HCT116 (cell line): ENCODE data around the gene RSPH9. TPM values are rescaled to one million over a fixed set of nuclear protein-coding genes. Genes with fewer than 3 reads are reported as not detected.

Experiments
- ATAC-seq: fragments of 200-7000 bp; cut with Tn5 transposase; 2 replicates; pipeline ENCODE4 v1.9.1; 2020; ENCODE audit warnings: mild to moderate bottlenecking, moderate library complexity
- BruUV-seq: library from RNA; stranded (reverse); fragments of 400-500 nt; replicated peaks from 2 replicates; lab custom pipeline; 2021; lab: Mats Ljungman, UMichigan
- CTCF ChIA-PET: fragments of 300-600 bp; sonication (Branson Sonifier 250); formaldehyde crosslinking; loops from one replicate; lab custom pipeline; 2021; ENCODE audit warnings: antibody characterized with exemption; lab: Charles Lee
- POLR2A ChIA-PET: fragments of 300-600, 350-600 bp; sonication (Branson Sonifier 250); formaldehyde crosslinking; loops from one replicate; lab custom pipeline; 2021; ENCODE audit warnings: antibody characterized with exemption; lab: Charles Lee
- RAD21 ChIA-PET, 2 experiments: fragments of 300-600 bp; sonication (Branson Sonifier 250); formaldehyde crosslinking; loops; one replicate each; lab custom pipeline; 2023; ENCODE audit warnings: low total read pairs in 2 of 2; ENCODE audit not compliant: uncharacterized antibody in 2 of 2, unreplicated experiment in 2 of 2, low non-redundant PET in 1 of 2; lab: Charles Lee
- DNase-seq: peaks from one replicate; pipeline ENCODE4 v3.0.0-alpha.2; 2010; ENCODE audit warnings: low read depth, low spot score
- H2AFZ ChIP-seq: fragments of 200-600 bp; shearing (Covaris generic), sonication (generic); 2 replicates; pipeline ENCODE4 v1.6.1; 2017; ENCODE audit warnings: low read depth, mixed run types, mixed read lengths, antibody characterized with exemption, low read length; ENCODE audit not compliant: poor library complexity, severe bottlenecking
- H3K27ac ChIP-seq: 2 replicates; pipeline ENCODE4 v1.5.1; 2012; ENCODE audit warnings: low read depth, low read length
- H3K27me3 ChIP-seq: fragments of 200-600 bp; sonication (generic); 2 replicates; pipeline ENCODE4 v1.6.1; 2016; ENCODE audit warnings: mixed run types, low read length, mixed read lengths; ENCODE audit not compliant: insufficient read depth
- H3K36me3 ChIP-seq, 2 experiments: fragments of 200-500 bp in 1 of 2; fragments of 200-600 bp in 1 of 2; sonication (Bioruptor generic) in 1 of 2; sonication (generic) in 1 of 2; 2 replicates each; pipeline versions ENCODE4 v1.5.1 to v1.6.1; 2014 to 2016; ENCODE audit warnings: low read length in 2 of 2, inconsistent platforms in 1 of 2, mixed read lengths in 1 of 2, mixed run types in 1 of 2; ENCODE audit not compliant: insufficient read depth in 2 of 2, control insufficient read depth in 1 of 2
- H3K4me1 ChIP-seq, 2 experiments: fragments of 200-600 bp in 1 of 2; sonication (generic) in 1 of 2; 2 replicates each; pipeline versions ENCODE4 v1.5.1 to v1.6.1; 2012 to 2017; ENCODE audit warnings: low read length in 2 of 2, inconsistent platforms in 1 of 2, mild to moderate bottlenecking in 1 of 2, mixed read lengths in 1 of 2, mixed run types in 1 of 2, moderate library complexity in 1 of 2; ENCODE audit not compliant: insufficient read depth in 2 of 2, control insufficient read depth in 1 of 2
- H3K4me2 ChIP-seq: fragments of 200-600 bp; sonication (generic); 2 replicates; pipeline ENCODE4 v1.6.1; 2017; ENCODE audit warnings: mixed run types, low read length, mixed read lengths
- H3K4me3 ChIP-seq, 2 experiments: fragments of 200-600 bp in 1 of 2; sonication (generic) in 1 of 2; replicated peaks in 1 of 2; 2 replicates each; pipeline ENCODE4 v1.5.1; 2011 to 2016; ENCODE audit warnings: low read length in 2 of 2, control low read depth in 1 of 2, low read depth in 1 of 2, mild to moderate bottlenecking in 1 of 2, mixed read lengths in 1 of 2, mixed run types in 1 of 2
- H3K79me2 ChIP-seq: fragments of 200-600 bp; sonication (generic); 2 replicates; pipeline ENCODE4 v1.6.1; 2017; ENCODE audit warnings: mild to moderate bottlenecking, mixed run types, low read length, moderate library complexity, mixed read lengths; ENCODE audit not compliant: insufficient read depth
- H3K9ac ChIP-seq: fragments of 200-600 bp; sonication (generic); 2 replicates; pipeline ENCODE4 v1.6.1; 2016; ENCODE audit warnings: low read length, mixed read lengths
- H3K9me2 ChIP-seq: fragments of 200-600 bp; sonication (generic), shearing (Covaris generic); 2 replicates; pipeline ENCODE4 v1.6.1; 2017; ENCODE audit warnings: mixed run types, mild to moderate bottlenecking, moderate library complexity; ENCODE audit not compliant: insufficient read depth
- H3K9me3 ChIP-seq, 2 experiments: fragments of 200-500 bp in 1 of 2; fragments of 200-600 bp in 1 of 2; sonication (Bioruptor generic) in 1 of 2; sonication (generic) in 1 of 2; 2 replicates each; pipeline ENCODE4 v1.6.1; 2014 to 2017; ENCODE audit warnings: low read length in 2 of 2, mixed read lengths in 2 of 2, inconsistent platforms in 1 of 2, low read depth in 1 of 2, mild to moderate bottlenecking in 1 of 2, mixed run types in 1 of 2, moderate library complexity in 1 of 2; ENCODE audit not compliant: control insufficient read depth in 1 of 2, insufficient read depth in 1 of 2
- H4K20me1 ChIP-seq: fragments of 200-600 bp; sonication (generic), shearing (Covaris generic); 2 replicates; pipeline ENCODE4 v1.6.1; 2017; ENCODE audit warnings: mixed run types, mild to moderate bottlenecking, moderate library complexity; ENCODE audit not compliant: insufficient read depth
- CBX3 ChIP-seq: IDR thresholded peaks from 2 replicates; pipeline ENCODE4 v1.6.1; 2012; ENCODE audit warnings: low read depth
- CEBPB ChIP-seq: IDR thresholded peaks from 2 replicates; pipeline ENCODE4 v1.6.1; 2012; ENCODE audit warnings: low read depth
- EGR1 ChIP-seq: IDR thresholded peaks from 2 replicates; pipeline ENCODE4 v1.6.1; 2012; ENCODE audit warnings: low read depth
- EZH2 ChIP-seq: fragments of 200-600 bp; sonication (generic); IDR thresholded peaks from 2 replicates; pipeline ENCODE4 v1.6.1; 2017; ENCODE audit warnings: antibody characterized with exemption, mixed run types
- EZH2phosphoT487 ChIP-seq: fragments of 200-600 bp; IDR thresholded peaks from 2 replicates; pipeline ENCODE4 v1.6.1; 2018; ENCODE audit warnings: antibody characterized with exemption, borderline replicate concordance
- JUND ChIP-seq: IDR thresholded peaks from 2 replicates; pipeline ENCODE4 v1.6.1; 2012
- MAX ChIP-seq: IDR thresholded peaks from 2 replicates; pipeline ENCODE4 v1.6.1; 2012
- POLR2A ChIP-seq: IDR thresholded peaks from 2 replicates; pipeline ENCODE4 v1.7.0; 2011; ENCODE audit warnings: borderline replicate concordance; ENCODE audit not compliant: insufficient read depth, insufficient read length; ENCODE audit errors: extremely low read depth
- POLR2AphosphoS5 ChIP-seq: IDR thresholded peaks from 2 replicates; pipeline ENCODE4 v1.6.1; 2011; ENCODE audit warnings: mild to moderate bottlenecking, low read depth, low read length, moderate library complexity
- SIN3A ChIP-seq: IDR thresholded peaks from 2 replicates; pipeline ENCODE4 v1.6.1; 2012; ENCODE audit warnings: low read depth
- TCF7L2 ChIP-seq: IDR thresholded peaks from 2 replicates; pipeline ENCODE4 v1.7.0; 2011; ENCODE audit warnings: borderline replicate concordance, inconsistent platforms; ENCODE audit not compliant: insufficient read depth, insufficient read length; ENCODE audit errors: extremely low read depth
- ZBTB33 ChIP-seq: IDR thresholded peaks from 2 replicates; pipeline ENCODE4 v1.6.1; 2011; ENCODE audit warnings: mild to moderate bottlenecking, low read length, moderate library complexity; ENCODE audit not compliant: insufficient replicate concordance; ENCODE audit errors: extremely low read depth
- ZFX ChIP-seq: fragments of 450-650 bp; IDR thresholded peaks from 2 replicates; pipeline ENCODE4 v1.6.1; 2017
- ZNF274 ChIP-seq: fragments of 200-500 bp; sonication (Bioruptor generic); IDR thresholded peaks from 2 replicates; pipeline ENCODE4 v1.6.1; 2014; ENCODE audit warnings: mild to moderate bottlenecking, low read depth, low read length, inconsistent platforms
- intact Hi-C: fragments of 100-400 bp; cut with micrococcal nuclease; formaldehyde crosslinking; loops from 2 replicates; pipeline ENCODE4 v1.10.0; 2022
- total RNA-seq: library from RNA; stranded (reverse); gene quantifications from one replicate; pipeline ENCODE4 v1.2.1, GENCODE V29; 2021; ENCODE audit not compliant: unreplicated experiment
- TF ChIP-seq, protein P1 (sequence below), 3 experiments: fragments of 200-600 bp in 1 of 3; sonication (generic) in 1 of 3; IDR thresholded peaks in 2 of 3; conservative IDR thresholded peaks in 1 of 3; 2 replicates each; pipeline ENCODE4 v1.5.1; 2012 to 2017; ENCODE audit warnings: low read depth in 2 of 3, low read length in 2 of 3, antibody characterized with exemption in 1 of 3, borderline replicate concordance in 1 of 3, control low read depth in 1 of 3, mild to moderate bottlenecking in 1 of 3, mixed read lengths in 1 of 3, mixed run types in 1 of 3, moderate library complexity in 1 of 3; ENCODE audit not compliant: insufficient read depth in 1 of 3

Gene RSPH9
- total RNA-seq, 1 experiment from 2014 or later = not detected

GRCh38 chr6:43679057-43679456 is 34.2 kb downstream of the RSPH9 start:
- TF ChIP-seq EZH2 = no peak
- TF ChIP-seq MAX = no peak
- TF ChIP-seq SIN3A = no peak
- no peak for TF ChIP-seq TCF7L2
- TF ChIP-seq POLR2AphosphoS5 = no peak
- no peak for TF ChIP-seq ZBTB33
- TF ChIP-seq POLR2A = no peak
- TF ChIP-seq ZNF274 = no peak
- TF ChIP-seq, protein P1, sequence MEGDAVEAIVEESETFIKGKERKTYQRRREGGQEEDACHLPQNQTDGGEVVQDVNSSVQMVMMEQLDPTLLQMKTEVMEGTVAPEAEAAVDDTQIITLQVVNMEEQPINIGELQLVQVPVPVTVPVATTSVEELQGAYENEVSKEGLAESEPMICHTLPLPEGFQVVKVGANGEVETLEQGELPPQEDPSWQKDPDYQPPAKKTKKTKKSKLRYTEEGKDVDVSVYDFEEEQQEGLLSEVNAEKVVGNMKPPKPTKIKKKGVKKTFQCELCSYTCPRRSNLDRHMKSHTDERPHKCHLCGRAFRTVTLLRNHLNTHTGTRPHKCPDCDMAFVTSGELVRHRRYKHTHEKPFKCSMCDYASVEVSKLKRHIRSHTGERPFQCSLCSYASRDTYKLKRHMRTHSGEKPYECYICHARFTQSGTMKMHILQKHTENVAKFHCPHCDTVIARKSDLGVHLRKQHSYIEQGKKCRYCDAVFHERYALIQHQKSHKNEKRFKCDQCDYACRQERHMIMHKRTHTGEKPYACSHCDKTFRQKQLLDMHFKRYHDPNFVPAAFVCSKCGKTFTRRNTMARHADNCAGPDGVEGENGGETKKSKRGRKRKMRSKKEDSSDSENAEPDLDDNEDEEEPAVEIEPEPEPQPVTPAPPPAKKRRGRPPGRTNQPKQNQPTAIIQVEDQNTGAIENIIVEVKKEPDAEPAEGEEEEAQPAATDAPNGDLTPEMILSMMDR (IDR thresholded peaks at IDR 0.05 in 2 of 3, conservative IDR thresholded peaks at IDR 0.05 in 1 of 3; ENCODE audit: borderline replicate concordance in 1 of 3, insufficient read depth in 1 of 3, low read depth in 2 of 3, low read length in 2 of 3) = no peak
- no peak for TF ChIP-seq CEBPB
- no peak for TF ChIP-seq JUND
- TF ChIP-seq EGR1 = no peak
- no peak for TF ChIP-seq CBX3
- no peak for TF ChIP-seq EZH2phosphoT487
- no peak for TF ChIP-seq ZFX
- Histone ChIP-seq H3K27ac (no peak overlapping the region), H4K20me1 (no peaks in the 10 kb centered on the region), H3K4me1 (no peaks in the 10 kb centered on the region), H3K9me2 (no peaks in the 10 kb centered on the region), H3K27me3 (no peaks in the 10 kb centered on the region), H2AFZ (no peak overlapping the region), H3K9me3 (no peaks in the 10 kb centered on the region), H3K4me2 (no peak overlapping the region), H3K4me3 (no peak overlapping the region), H3K36me3 (peaks cover 29 to 45% of the 10 kb centered on the region in 2 experiments), H3K9ac (no peak overlapping the region), H3K79me2 (peaks cover 47% of the 10 kb centered on the region)
- ChIA-PET POLR2A (no interaction called here), CTCF (interaction anchor here (3.6 kb wide), 1 partner anchor 12 kb away, joined by 13 read pairs; no protein-coding TSS in a partner anchor), RAD21 (no interaction called here)
- DNase-seq (no peak), ATAC-seq (no peak)
- BruUV-seq = no TSS peak
- intact Hi-C loops = no loop called here
